ENCODE data around the gene WDR83.
A peak's percentile ranks its signal among the peaks of the same experiment; 100 is the strongest.
"Not testable (repeated sequence)": the region's sequence is repeated elsewhere in the genome, so short reads cannot be mapped to it uniquely, and the experiment has no call there.

The WDR83 gene

DNA sequence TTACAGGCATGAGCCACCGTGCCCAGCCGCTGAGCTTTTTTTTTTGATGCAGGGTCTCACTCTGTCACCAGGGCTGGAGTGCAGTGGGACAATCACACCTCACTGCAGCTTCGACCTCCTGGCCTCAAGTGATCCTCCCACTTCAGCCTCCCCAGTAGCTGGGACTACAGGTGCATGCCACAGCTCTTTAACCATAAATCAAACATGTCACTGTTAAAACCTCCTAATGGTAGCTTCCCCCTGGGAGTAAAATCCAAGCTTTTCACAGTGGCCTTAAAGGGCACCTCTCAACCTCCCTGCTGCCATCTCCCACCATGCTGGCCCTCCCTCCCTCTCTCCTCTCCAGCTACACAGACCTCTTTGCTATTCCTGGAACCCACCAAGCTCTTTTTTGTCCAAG, 19.2 kb downstream of the WDR83 start:
- no peak for DNase-seq (ENCODE audit: low read depth)

DNA sequence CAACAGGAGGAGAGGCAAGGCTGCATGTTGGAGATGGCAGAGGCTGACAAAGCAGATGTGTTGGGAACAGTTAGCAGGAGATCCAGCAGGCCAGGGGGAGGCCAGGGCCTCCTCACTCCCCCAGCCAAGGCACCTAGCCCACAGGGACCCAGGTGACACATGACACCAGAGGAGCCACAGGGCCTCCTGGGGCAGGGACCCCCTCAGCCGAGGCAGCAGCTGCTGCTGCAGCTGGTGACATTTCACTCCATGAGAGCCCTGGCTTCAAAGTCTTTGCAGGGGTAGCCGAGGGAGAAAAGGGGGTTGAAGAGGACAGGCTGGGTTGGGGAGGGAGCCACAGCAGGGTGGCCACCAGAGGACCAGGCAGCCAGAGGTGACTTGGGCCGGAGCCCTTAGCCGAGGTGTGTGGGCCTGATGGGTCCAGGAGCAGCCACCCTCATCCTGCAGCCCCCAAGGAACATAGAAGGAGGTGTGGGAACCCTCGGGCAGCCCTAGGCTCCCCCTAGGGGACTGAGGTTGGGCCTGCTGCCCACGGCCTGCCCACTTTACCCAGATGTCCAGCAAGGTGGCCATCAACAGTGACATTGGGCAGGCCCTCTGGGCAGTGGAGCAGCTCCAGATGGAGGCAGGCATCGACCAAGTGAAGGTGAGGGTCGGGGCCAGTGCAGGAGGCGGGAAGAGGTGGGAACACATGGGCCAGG, 21.0 kb downstream of the WDR83 start, which contains the start of gene GNG14:
GNG14 (plus strand) TSS at position 503 of the 701 bp plus-strand sequence; CDS start at position 554, 51 bp downstream.
- DNase-seq (ENCODE audit: low read depth) = no peak

- no peak for DNase-seq (ENCODE audit: low read depth)
Observed at GRCh38 chr19:12689012-12689411, 22.4 kb downstream of the WDR83 start.

DNA sequence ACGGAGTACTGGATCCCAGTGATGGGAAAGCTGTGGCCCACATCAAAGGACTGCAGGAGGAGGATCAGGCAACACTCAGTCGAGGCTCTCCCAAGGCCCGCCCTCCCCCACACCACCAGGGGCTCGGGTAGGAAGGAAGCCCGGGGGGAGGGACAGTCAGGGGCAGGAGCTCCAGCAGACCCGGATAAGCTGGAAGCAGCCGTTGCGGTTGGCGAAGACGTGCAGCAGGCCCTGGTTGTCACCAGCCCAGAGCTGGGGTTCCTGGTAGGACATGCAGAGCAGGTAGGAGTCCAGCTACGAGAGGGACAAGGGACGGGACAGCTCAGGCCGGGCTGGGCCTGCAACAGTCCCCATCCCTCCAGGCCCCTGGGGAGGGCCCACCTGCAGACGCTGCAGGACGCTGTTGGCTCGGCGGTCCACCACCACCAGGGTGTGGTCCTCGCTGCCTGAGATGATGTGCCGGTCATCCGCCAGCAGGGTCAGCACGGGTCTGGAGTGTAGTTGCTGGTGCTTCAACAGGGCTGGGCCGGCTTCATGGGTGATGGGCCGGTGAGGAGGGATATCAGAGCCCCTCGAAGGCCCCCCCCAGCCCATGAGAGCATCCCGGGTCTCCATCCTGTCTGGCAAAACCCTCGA, 23.1 kb downstream of the WDR83 start:
- no peak for DNase-seq (ENCODE audit: low read depth)

GRCh38 chr19:12692960-12693359, 26.4 kb downstream of the WDR83 start:
- DNase-seq (ENCODE audit: low read depth) = no peak

GRCh38 chr19:12694641-12695040, 28.0 kb downstream of the WDR83 start:
- no peak for DNase-seq (ENCODE audit: low read depth)

- DNase-seq (ENCODE audit: low read depth) = no peak
Observed at GRCh38 chr19:12695096-12695495, 28.5 kb downstream of the WDR83 start.

GRCh38 chr19:12695514-12695913, 28.9 kb downstream of the WDR83 start:
- DNase-seq (ENCODE audit: low read depth) = no peak

GRCh38 chr19:12695997-12696365, 29.4 kb downstream of the WDR83 start:
- DNase-seq (ENCODE audit: low read depth) = no peak

GRCh38 chr19:12696366-12697335, 30.0 kb downstream of the WDR83 start, which contains the start of gene FBXW9:
TSS of gene FBXW9 (minus strand) at chr19:12696631. CDS start at chr19:12696581, 50 bp downstream.
- DNase-seq (ENCODE audit: low read depth) = peak; percentile 95

DNA sequence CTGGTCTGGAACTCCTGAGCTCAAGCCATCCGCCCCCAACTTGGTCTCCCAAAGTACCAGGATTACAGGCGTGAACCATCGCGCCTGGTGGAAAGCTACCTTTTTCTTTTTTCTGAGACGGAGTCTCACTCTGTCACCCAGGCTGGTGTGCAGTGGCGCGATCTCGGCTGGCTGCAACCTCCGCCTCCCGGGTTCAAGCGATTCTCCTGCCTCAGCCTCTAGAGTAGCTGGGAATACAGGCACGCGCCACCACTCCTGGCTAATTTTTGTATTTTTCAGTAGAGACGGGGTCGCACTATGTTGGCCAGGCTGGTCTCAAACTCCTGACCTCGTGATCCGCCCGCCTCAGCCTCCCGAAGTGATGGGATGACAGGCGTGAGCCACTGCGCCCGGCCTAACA, 30.8 kb downstream of the WDR83 start:
- DNase-seq (ENCODE audit: low read depth) = not testable (repeated sequence)

GRCh38 chr19:12698138-12698537, 31.5 kb downstream of the WDR83 start:
- no peak for DNase-seq (ENCODE audit: low read depth)

GRCh38 chr19:12701596-12702282, 35.1 kb downstream of the WDR83 start:
- no peak for DNase-seq (ENCODE audit: low read depth)

DNA sequence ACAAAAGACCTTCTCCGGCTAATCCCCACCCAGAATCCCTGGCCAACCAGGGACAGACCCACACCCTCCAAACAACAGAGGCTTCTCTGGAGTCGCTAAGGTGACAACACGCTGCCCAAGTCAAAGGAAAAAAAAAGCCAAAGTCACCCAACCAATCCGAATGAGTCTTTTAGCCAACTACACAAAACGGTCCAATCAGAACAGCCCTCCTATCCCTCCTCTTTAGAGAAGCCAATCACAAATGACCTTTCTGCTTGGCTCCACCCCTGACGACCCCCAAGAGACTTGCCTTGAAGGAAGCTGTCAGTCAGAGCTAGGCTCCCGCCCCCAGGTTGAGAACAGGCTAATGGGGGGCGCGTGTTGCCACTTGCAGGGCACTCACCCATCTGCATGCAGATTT, 36.4 kb downstream of the WDR83 start:
- no peak for DNase-seq (ENCODE audit: low read depth)

- no peak for DNase-seq (ENCODE audit: low read depth)
Observed at GRCh38 chr19:12705169-12705568, 38.6 kb downstream of the WDR83 start.

- no peak for DNase-seq (ENCODE audit: low read depth)
Observed at GRCh38 chr19:12705654-12706331, 39.2 kb downstream of the WDR83 start.

DNA sequence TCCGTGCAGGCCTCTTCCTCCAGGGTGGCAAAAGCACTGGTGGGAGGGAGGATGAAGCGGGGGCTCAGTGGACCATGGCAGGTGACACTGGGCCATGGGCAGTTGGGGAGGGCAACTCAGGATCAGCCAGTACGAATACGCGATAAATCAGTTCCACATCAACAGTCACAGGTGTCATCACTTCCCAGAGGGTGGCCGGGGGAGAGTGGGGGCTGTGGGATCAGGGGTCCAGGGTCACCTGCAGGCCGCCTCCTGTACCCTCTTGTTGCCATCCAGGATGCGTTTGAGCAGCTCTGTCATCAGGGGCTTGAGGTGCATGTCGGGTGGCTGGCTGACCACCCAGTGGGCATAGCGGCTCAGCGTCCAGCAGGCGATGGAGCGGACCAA, 39.7 kb downstream of the WDR83 start:
- DNase-seq (ENCODE audit: low read depth) = no peak

GRCh38 chr19:12708641-12709040, 42.0 kb downstream of the WDR83 start:
- DNase-seq (ENCODE audit: low read depth) = no peak

DNA sequence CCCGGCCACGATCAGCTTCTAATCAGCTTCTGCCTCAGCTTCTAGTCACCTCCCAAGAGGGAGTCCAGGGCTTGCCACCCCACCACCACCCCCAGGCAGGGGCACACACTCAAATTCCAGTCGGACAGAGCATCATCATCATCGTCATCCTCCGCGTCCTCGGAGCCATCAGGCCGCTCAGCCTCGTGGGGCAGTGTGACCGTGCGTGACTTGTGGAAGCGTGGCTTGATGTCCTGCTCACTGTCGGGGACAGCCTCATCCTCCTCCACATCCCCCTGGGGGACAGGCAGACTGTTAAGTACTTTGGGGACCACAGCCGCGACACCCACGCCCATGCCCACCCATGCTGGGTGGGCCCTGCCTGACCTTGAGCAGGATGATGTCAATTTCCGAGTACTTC, 44.6 kb downstream of the WDR83 start:
- no peak for DNase-seq (ENCODE audit: low read depth)

DNA sequence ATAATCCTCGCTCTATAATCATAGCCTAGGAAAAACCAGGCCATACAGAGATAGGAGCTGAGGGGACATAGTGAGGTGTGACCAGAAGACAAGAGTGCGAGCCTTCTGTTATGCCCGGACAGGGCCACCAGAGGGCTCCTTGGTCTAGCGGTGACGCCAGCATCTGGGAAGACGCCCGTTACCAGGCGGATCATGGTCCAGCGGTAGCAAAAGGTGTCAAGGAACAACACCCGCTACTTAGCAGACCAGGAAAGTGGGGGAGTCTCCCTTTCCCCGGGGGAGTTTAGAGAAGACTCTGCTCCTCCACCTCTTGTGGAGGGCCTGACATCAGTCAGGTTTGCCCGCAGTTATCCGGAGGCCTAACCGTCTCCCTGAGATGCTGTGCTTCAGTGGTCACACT, 45.5 kb downstream of the WDR83 start:
- not testable (repeated sequence) for DNase-seq (ENCODE audit: low read depth)

GRCh38 chr19:12713304-12713703, 46.7 kb downstream of the WDR83 start:
- DNase-seq (ENCODE audit: low read depth) = not testable (repeated sequence)

All from fibroblast of gingiva (primary cell).